Measurements from ENCODE around the gene PEX16. TPM values are rescaled to one million over a fixed set of nuclear protein-coding genes. Genes with fewer than 3 reads are reported as not detected.

PEX16 gene
- total and polyA plus RNA-seq, 9 of the 15 experiments (the other 6 are each of a cell fraction or from before 2014, with no cell fraction given): 1.5 to 43.9 (median 14.6) TPM

- no peak for TF ChIP-seq ZNF766 (CRISPR knock-in tag; conservative IDR thresholded peaks at IDR 0.05)
- TF ChIP-seq SOX6 (IDR thresholded peaks at IDR 0.05): no peak
- TF ChIP-seq GABPB1 (CRISPR knock-in tag; IDR thresholded peaks at IDR 0.05): no peak
- no peak for TF ChIP-seq MAFK (IDR thresholded peaks at IDR 0.05; ENCODE audit: low read length)
- TF ChIP-seq HOXB6 (CRISPR knock-in tag; IDR thresholded peaks at IDR 0.05; ENCODE audit: borderline replicate concordance): no peak
- TF ChIP-seq COPS2 (conservative IDR thresholded peaks at IDR 0.05): no peak
- TF ChIP-seq, protein P1, sequence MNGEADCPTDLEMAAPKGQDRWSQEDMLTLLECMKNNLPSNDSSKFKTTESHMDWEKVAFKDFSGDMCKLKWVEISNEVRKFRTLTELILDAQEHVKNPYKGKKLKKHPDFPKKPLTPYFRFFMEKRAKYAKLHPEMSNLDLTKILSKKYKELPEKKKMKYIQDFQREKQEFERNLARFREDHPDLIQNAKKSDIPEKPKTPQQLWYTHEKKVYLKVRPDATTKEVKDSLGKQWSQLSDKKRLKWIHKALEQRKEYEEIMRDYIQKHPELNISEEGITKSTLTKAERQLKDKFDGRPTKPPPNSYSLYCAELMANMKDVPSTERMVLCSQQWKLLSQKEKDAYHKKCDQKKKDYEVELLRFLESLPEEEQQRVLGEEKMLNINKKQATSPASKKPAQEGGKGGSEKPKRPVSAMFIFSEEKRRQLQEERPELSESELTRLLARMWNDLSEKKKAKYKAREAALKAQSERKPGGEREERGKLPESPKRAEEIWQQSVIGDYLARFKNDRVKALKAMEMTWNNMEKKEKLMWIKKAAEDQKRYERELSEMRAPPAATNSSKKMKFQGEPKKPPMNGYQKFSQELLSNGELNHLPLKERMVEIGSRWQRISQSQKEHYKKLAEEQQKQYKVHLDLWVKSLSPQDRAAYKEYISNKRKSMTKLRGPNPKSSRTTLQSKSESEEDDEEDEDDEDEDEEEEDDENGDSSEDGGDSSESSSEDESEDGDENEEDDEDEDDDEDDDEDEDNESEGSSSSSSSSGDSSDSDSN (IDR thresholded peaks at IDR 0.05; ENCODE audit: borderline replicate concordance in 1 of 2, low read depth in 2 of 2, low read length in 2 of 2): no peak
- TF ChIP-seq DNMT1 (IDR thresholded peaks at IDR 0.05): no peak
- TF ChIP-seq ZNF584 (CRISPR knock-in tag; IDR thresholded peaks at IDR 0.05; ENCODE audit: low read depth): no peak
- TF ChIP-seq DDX20 (tag; IDR thresholded peaks at IDR 0.05; ENCODE audit: low read depth): no peak
- no peak for TF ChIP-seq PTBP1 (IDR thresholded peaks at IDR 0.05; ENCODE audit: low read depth, low read length)
- TF ChIP-seq ZNF277 (CRISPR knock-in tag; IDR thresholded peaks at IDR 0.05; ENCODE audit: borderline replicate concordance): no peak
- no peak for TF ChIP-seq POU5F1 (IDR thresholded peaks at IDR 0.05; ENCODE audit: borderline replicate concordance, low read depth, low read length, partially characterized antibody)
- no peak for TF ChIP-seq EWSR1 (IDR thresholded peaks at IDR 0.05; ENCODE audit: borderline replicate concordance, low read depth, partially characterized antibody)
- no peak for TF ChIP-seq ZNF695 (CRISPR knock-in tag; IDR thresholded peaks at IDR 0.05)
- no peak for TF ChIP-seq ZNF347 (CRISPR knock-in tag; IDR thresholded peaks at IDR 0.05; ENCODE audit: low read depth)
- no peak for TF ChIP-seq ERF (CRISPR knock-in tag; IDR thresholded peaks at IDR 0.05)
- TF ChIP-seq, protein P2, sequence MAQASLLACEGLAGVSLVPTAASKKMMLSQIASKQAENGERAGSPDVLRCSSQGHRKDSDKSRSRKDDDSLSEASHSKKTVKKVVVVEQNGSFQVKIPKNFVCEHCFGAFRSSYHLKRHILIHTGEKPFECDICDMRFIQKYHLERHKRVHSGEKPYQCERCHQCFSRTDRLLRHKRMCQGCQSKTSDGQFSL (CRISPR knock-in tag; IDR thresholded peaks at IDR 0.05): no peak
- TF ChIP-seq, protein P2 (tag; IDR thresholded peaks at IDR 0.05): no peak
Measured at GRCh38 chr11:45904309-45904915, 13.3 kb downstream of the PEX16 start (continued).

All from K562 (cell line).